ENCODE results near the gene DDX5. TPM values are rescaled to one million over a fixed set of nuclear protein-coding genes. Genes with fewer than 3 reads are reported as not detected.

DDX5 gene
- total RNA-seq, 1 experiment from 2014 or later: 411 TPM

DNA sequence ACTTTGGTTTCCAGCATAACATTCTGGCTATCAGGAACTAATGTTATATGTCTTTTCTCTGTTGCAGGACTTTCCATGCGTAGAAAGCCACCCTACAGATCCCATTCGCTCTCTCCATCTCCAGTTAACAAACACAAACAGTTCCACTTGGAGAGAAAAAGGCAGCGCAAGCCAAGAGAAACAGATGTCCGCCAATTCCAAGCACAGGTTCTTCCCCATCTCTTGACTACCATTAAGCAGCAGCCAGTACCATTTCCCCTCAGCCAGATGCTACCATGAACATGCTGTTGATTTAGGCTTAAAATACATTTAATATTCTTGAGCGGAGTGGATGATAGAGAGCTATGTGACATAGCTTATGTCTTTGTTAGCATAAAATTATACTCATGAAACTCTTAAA lies 23.1 kb upstream of the DDX5 start:
- Histone ChIP-seq H3K4me1 (ENCODE audit: control insufficient read depth, insufficient read depth, low read length) (no peaks in the 10 kb centered on the region), H3K9me3 (ENCODE audit: control insufficient read depth, insufficient read depth, low read depth, low read length) (no peaks in the 10 kb centered on the region), H3K27me3 (ENCODE audit: control insufficient read depth, insufficient read depth, low read length) (no peaks in the 10 kb centered on the region), H3K4me3 (ENCODE audit: low read depth in 2 of 2, low read length in 2 of 2) (no peak overlapping the region), H3K36me3 (ENCODE audit: control insufficient read depth, insufficient read depth, low read length) (peaks cover 30% of the 10 kb centered on the region), H3K27ac (ENCODE audit: low read length) (no peak overlapping the region)
- ATAC-seq (no peak), DNase-seq (ENCODE audit: low read depth, low spot score) (no peak)
- BruUV-seq (replicated peaks): no TSS peak
- in situ Hi-C loops (cut with HindIII; ENCODE audit: low pct_unique_long_range_greater_than_20kb, low sequenced_read_pairs): no loop called here
- TF ChIP-seq SIN3A (IDR thresholded peaks at IDR 0.05; ENCODE audit: borderline replicate concordance, insufficient read depth, low read depth, low read length) (no peak), TCF7L2 (IDR thresholded peaks at IDR 0.05; ENCODE audit: low read depth, low read length) (no peak), POLR2AphosphoS5 (IDR thresholded peaks at IDR 0.05; ENCODE audit: low read depth, low read length) (no peak)
- TF ChIP-seq, protein P1, sequence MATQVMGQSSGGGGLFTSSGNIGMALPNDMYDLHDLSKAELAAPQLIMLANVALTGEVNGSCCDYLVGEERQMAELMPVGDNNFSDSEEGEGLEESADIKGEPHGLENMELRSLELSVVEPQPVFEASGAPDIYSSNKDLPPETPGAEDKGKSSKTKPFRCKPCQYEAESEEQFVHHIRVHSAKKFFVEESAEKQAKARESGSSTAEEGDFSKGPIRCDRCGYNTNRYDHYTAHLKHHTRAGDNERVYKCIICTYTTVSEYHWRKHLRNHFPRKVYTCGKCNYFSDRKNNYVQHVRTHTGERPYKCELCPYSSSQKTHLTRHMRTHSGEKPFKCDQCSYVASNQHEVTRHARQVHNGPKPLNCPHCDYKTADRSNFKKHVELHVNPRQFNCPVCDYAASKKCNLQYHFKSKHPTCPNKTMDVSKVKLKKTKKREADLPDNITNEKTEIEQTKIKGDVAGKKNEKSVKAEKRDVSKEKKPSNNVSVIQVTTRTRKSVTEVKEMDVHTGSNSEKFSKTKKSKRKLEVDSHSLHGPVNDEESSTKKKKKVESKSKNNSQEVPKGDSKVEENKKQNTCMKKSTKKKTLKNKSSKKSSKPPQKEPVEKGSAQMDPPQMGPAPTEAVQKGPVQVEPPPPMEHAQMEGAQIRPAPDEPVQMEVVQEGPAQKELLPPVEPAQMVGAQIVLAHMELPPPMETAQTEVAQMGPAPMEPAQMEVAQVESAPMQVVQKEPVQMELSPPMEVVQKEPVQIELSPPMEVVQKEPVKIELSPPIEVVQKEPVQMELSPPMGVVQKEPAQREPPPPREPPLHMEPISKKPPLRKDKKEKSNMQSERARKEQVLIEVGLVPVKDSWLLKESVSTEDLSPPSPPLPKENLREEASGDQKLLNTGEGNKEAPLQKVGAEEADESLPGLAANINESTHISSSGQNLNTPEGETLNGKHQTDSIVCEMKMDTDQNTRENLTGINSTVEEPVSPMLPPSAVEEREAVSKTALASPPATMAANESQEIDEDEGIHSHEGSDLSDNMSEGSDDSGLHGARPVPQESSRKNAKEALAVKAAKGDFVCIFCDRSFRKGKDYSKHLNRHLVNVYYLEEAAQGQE (IDR thresholded peaks at IDR 0.05; ENCODE audit: insufficient read depth in 1 of 2, low read depth in 2 of 2, low read length in 1 of 2): no peak
- TF ChIP-seq, protein P2, sequence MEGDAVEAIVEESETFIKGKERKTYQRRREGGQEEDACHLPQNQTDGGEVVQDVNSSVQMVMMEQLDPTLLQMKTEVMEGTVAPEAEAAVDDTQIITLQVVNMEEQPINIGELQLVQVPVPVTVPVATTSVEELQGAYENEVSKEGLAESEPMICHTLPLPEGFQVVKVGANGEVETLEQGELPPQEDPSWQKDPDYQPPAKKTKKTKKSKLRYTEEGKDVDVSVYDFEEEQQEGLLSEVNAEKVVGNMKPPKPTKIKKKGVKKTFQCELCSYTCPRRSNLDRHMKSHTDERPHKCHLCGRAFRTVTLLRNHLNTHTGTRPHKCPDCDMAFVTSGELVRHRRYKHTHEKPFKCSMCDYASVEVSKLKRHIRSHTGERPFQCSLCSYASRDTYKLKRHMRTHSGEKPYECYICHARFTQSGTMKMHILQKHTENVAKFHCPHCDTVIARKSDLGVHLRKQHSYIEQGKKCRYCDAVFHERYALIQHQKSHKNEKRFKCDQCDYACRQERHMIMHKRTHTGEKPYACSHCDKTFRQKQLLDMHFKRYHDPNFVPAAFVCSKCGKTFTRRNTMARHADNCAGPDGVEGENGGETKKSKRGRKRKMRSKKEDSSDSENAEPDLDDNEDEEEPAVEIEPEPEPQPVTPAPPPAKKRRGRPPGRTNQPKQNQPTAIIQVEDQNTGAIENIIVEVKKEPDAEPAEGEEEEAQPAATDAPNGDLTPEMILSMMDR (IDR thresholded peaks at IDR 0.05): no peak
- ChIA-PET CTCF (no interaction called here), POLR2A (no interaction called here)
- intact Hi-C loops (cut with micrococcal nuclease; ENCODE audit: unreplicated experiment): no loop called here

DNA sequence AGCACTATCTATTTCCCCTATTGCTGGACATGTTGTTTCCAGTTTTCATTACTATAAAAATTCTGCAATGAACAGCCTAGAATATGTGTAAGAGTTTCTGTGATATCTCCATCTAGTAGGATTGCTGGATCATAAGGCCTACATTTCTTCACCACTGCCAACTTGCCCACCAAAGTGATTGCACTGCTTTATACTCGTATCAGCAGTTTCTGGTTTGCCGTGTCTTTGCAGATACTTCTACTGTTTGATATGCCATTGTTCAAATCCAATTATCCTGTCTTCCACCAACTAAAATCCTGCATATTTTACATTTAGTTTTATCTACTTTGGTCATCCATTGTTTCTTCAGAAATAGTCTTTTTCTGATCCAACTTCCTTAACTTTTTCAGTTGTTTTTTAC lies 21.8 kb upstream of the DDX5 start:
- POLR2A ChIA-PET: no interaction called here
- TF ChIP-seq POLR2AphosphoS5 (IDR thresholded peaks at IDR 0.05; ENCODE audit: low read depth, low read length) (no peak), SIN3A (IDR thresholded peaks at IDR 0.05; ENCODE audit: borderline replicate concordance, insufficient read depth, low read depth, low read length) (no peak), TCF7L2 (IDR thresholded peaks at IDR 0.05; ENCODE audit: low read depth, low read length) (no peak)
- TF ChIP-seq, protein P2 (IDR thresholded peaks at IDR 0.05): no peak
- TF ChIP-seq, protein P1 (IDR thresholded peaks at IDR 0.05; ENCODE audit: insufficient read depth in 1 of 2, low read depth in 2 of 2, low read length in 1 of 2): no peak

More for the DNA sequence above, 21.8 kb upstream of the DDX5 start:
- in situ Hi-C loops (cut with HindIII; ENCODE audit: low pct_unique_long_range_greater_than_20kb, low sequenced_read_pairs) (no loop called here), intact Hi-C loops (cut with micrococcal nuclease; ENCODE audit: unreplicated experiment) (no loop called here)
- Histone ChIP-seq H3K4me1 (ENCODE audit: control insufficient read depth, insufficient read depth, low read length) (no peaks in the 10 kb centered on the region), H3K27me3 (ENCODE audit: control insufficient read depth, insufficient read depth, low read length) (no peaks in the 10 kb centered on the region), H3K9me3 (ENCODE audit: control insufficient read depth, insufficient read depth, low read depth, low read length) (no peaks in the 10 kb centered on the region), H3K36me3 (ENCODE audit: control insufficient read depth, insufficient read depth, low read length) (peaks cover 33% of the 10 kb centered on the region), H3K27ac (ENCODE audit: low read length) (no peak overlapping the region), H3K4me3 (ENCODE audit: low read depth in 2 of 2, low read length in 2 of 2) (no peak overlapping the region)
- no TSS peak for BruUV-seq (replicated peaks)
- CTCF ChIA-PET: no interaction called here
- no peak for ATAC-seq
- DNase-seq (ENCODE audit: low read depth, low spot score): no peak
